Measurements from ENCODE around the gene SRPRB. TPM values are rescaled to one million over a fixed set of nuclear protein-coding genes. Genes with fewer than 3 reads are reported as not detected.

The SRPRB gene
- total and polyA plus RNA-seq, 2 donors (not counting 3 experiments of a cell fraction or from before 2014, with no cell fraction given) = 22.7 to 69.2 TPM

GRCh38 chr3:133815386-133815785 is 9.8 kb downstream of the SRPRB start:
- H3K79me2 ChIP-seq (ENCODE audit: control insufficient read depth, insufficient read depth, low read length) = no peaks in the 10 kb centered on the region
- H3K4me1 ChIP-seq (ENCODE audit: control insufficient read depth, extremely low read depth, insufficient read depth, low read length) = no peaks in the 10 kb centered on the region
- dilution Hi-C loops (cut with MboI; ENCODE audit: extremely low pct_ligation_motif_present, low sequenced_read_pairs) = no loop called here
- no peaks in the 10 kb centered on the region for H3K9me1 ChIP-seq (replicated peaks; ENCODE audit: control insufficient read depth, extremely low read depth, insufficient read depth, low read length)
- no peak overlapping the region for H2AFZ ChIP-seq (ENCODE audit: low read depth, low read length)
- H3K9ac ChIP-seq (replicated peaks; ENCODE audit: extremely low read depth, insufficient read depth, low read length) = no peak overlapping the region
- BruUV-seq (replicated peaks) = no TSS peak
- DNase-seq (ENCODE audit: low read depth, low spot score) (no peak), FAIRE-seq (no peak)
- CTCF ChIA-PET = no interaction called here
- H4K20me1 ChIP-seq (replicated peaks; ENCODE audit: control insufficient read depth, extremely low read depth, insufficient read depth, low read length) = no peaks in the 10 kb centered on the region
- intact Hi-C loops (cut with micrococcal nuclease) = loop anchor here (10.0 kb wide), 1 partner anchor 669 kb away; the partner anchor contains the start of genes ANAPC13 and CEP63
- no peak overlapping the region for H3K4me2 ChIP-seq (ENCODE audit: insufficient read depth, low read length)
- no peaks in the 10 kb centered on the region for H3K27me3 ChIP-seq (ENCODE audit: control insufficient read depth in 2 of 2, insufficient read depth in 2 of 2, low read length in 2 of 2)
- POLR2A ChIA-PET = no interaction called here
- H3K9me3 ChIP-seq (replicated peaks; ENCODE audit: control insufficient read depth, insufficient read depth, low read length) = no peaks in the 10 kb centered on the region
- no peak overlapping the region for H3K4me3 ChIP-seq (replicated peaks in 1 of 3; ENCODE audit: insufficient read depth in 1 of 3, low read depth in 1 of 3, low read length in 3 of 3)
- peaks cover 15 to 16% of the 10 kb centered on the region in 2 experiments for H3K36me3 ChIP-seq (ENCODE audit: control insufficient read depth in 2 of 2, extremely low read depth in 1 of 2, insufficient read depth in 2 of 2, low read length in 2 of 2)
- TF ChIP-seq POLR2A (IDR thresholded peaks at IDR 0.05; ENCODE audit: low read depth, low read length) (no peak), POLR2AphosphoS5 (IDR thresholded peaks at IDR 0.05; ENCODE audit: insufficient read depth, low read depth, low read length) (no peak), EZH2 (IDR thresholded peaks at IDR 0.05; ENCODE audit: borderline replicate concordance, low read depth, low read length, severe bottlenecking) (no peak)
- H3K27ac ChIP-seq (ENCODE audit: insufficient read depth, low read depth, low read length) = no peak overlapping the region

DNA sequence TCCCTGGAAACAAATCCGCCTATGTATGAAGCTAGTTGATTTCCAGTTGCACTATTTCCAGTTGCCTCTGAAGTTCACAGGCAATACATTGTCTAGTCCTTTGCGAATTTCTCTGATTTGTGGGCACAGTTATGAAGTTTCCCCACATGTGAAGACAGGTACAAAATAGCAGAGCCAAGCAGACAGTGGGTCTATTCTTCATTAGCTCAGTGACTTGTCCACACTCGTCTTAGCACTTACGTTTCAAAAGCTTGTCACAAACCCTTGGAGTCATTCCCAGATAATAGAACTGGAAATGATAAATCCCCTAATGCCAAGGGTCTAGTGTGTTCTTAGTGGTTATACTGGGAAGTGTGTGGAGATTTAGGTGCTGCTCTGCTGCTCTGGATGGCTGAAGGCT is 14.5 kb downstream of the SRPRB start:
- ChIA-PET CTCF (interaction anchor here (0.7 to 2.1 kb wide), 8 partner anchors 13 to 391 kb away, joined by 3 to 11 read pairs (median 3); no protein-coding TSS in a partner anchor), POLR2A (no interaction called here)
- Histone ChIP-seq H3K79me2 (ENCODE audit: control insufficient read depth, insufficient read depth, low read length) (no peaks in the 10 kb centered on the region), H3K9me3 (replicated peaks; ENCODE audit: control insufficient read depth, insufficient read depth, low read length) (no peaks in the 10 kb centered on the region), H2AFZ (ENCODE audit: low read depth, low read length) (no peak overlapping the region), H3K27me3 (ENCODE audit: control insufficient read depth in 2 of 2, insufficient read depth in 2 of 2, low read length in 2 of 2) (no peaks in the 10 kb centered on the region), H3K4me1 (ENCODE audit: control insufficient read depth, extremely low read depth, insufficient read depth, low read length) (no peaks in the 10 kb centered on the region), H3K36me3 (ENCODE audit: control insufficient read depth in 2 of 2, extremely low read depth in 1 of 2, insufficient read depth in 2 of 2, low read length in 2 of 2) (peaks cover 12 to 27% of the 10 kb centered on the region in 2 experiments), H3K4me2 (ENCODE audit: insufficient read depth, low read length) (no peak overlapping the region), H4K20me1 (replicated peaks; ENCODE audit: control insufficient read depth, extremely low read depth, insufficient read depth, low read length) (no peaks in the 10 kb centered on the region), H3K27ac (ENCODE audit: insufficient read depth, low read depth, low read length) (no peak overlapping the region), H3K9ac (replicated peaks; ENCODE audit: extremely low read depth, insufficient read depth, low read length) (no peak overlapping the region), H3K4me3 (replicated peaks in 1 of 3; ENCODE audit: insufficient read depth in 1 of 3, low read depth in 1 of 3, low read length in 3 of 3) (no peak overlapping the region), H3K9me1 (replicated peaks; ENCODE audit: control insufficient read depth, extremely low read depth, insufficient read depth, low read length) (no peaks in the 10 kb centered on the region)
- intact Hi-C loops (cut with micrococcal nuclease) = no loop called here
- dilution Hi-C loops (cut with MboI; ENCODE audit: extremely low pct_ligation_motif_present, low sequenced_read_pairs) = no loop called here
- FAIRE-seq = no peak
- no peak for DNase-seq (ENCODE audit: low read depth, low spot score)
- no TSS peak for BruUV-seq (replicated peaks)
- TF ChIP-seq GATA2 (IDR thresholded peaks at IDR 0.05; ENCODE audit: insufficient read depth, insufficient read length, low read depth, low read length) = no peak
- no peak for TF ChIP-seq FOS (IDR thresholded peaks at IDR 0.05; ENCODE audit: borderline replicate concordance, insufficient read depth, low read length)
- no peak for TF ChIP-seq POLR2AphosphoS5 (IDR thresholded peaks at IDR 0.05; ENCODE audit: insufficient read depth, low read depth, low read length)
- TF ChIP-seq, protein P1, sequence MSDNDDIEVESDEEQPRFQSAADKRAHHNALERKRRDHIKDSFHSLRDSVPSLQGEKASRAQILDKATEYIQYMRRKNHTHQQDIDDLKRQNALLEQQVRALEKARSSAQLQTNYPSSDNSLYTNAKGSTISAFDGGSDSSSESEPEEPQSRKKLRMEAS (IDR thresholded peaks at IDR 0.05; ENCODE audit: insufficient read depth, insufficient read length) = no peak
- no peak for TF ChIP-seq POLR2A (IDR thresholded peaks at IDR 0.05; ENCODE audit: low read depth, low read length)
- TF ChIP-seq EZH2 (IDR thresholded peaks at IDR 0.05; ENCODE audit: borderline replicate concordance, low read depth, low read length, severe bottlenecking) = no peak
